ENCODE data around the gene C6orf47. TPM values are rescaled to one million over a fixed set of nuclear protein-coding genes. Genes with fewer than 3 reads are reported as not detected.

C6orf47 gene
- polyA plus RNA-seq, 2 of the 4 experiments (the other 2 are of a cell fraction): 6.0 to 13.6 TPM

DNA sequence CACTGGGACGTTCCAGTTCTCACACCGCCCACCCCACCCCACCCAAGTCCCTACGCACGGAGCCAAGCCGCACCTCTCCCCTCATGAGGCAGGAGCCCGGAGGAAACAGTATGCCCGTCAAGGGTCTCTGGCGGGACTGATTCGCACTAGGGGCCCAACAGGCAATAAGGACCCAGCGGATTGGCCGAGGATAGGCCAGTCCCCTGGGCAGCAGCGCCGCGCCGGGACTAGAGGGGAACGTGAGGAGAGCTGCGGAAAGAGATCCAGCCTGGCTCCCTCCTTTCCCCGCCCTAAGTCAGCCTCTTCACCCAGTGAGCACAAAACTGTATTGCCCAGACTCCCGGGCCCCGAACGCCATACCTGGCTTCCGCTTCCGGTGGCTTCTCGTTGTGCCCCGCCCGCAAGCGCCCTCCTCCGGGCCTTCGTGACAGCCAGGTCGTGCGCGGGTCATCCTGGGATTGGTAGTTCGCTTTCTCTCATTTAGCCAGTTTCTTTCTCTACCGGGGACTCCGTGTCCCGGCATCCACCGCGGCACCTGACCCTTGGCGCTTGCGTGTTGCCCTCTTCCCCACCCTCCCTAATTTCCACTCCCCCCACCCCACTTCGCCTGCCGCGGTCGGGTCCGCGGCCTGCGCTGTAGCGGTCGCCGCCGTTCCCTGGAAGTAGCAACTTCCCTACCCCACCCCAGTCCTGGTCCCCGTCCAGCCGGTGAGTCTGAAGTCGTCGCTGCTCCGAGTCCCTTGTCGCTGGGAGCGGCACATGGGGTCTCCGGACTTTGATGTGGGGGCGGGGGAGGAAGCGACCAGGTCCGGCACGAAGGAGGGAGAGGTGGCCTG is 5.1 kb upstream of the C6orf47 start, which contains the start of gene CSNK2B:
CSNK2B (plus strand) TSS at position 580 of the 836 bp plus-strand sequence. CDS start 752 bp downstream, outside the sequence.
- POLR2A ChIA-PET: interaction anchor here (0.5 to 2.5 kb wide), 5 partner anchors 11 to 162 kb away, joined by 3 to 14 read pairs (median 6); partner anchors contain the start of genes BAG6, HSPA1B and VWA7
- under 1% methylated on average over 25 of the region's 63 CpGs for WGBS (ENCODE audit: missing lambda C conversion rate)
- CTCF ChIA-PET: no interaction called here
- H3K27ac ChIP-seq: peak within 1 kb of the TSS; percentile 90 to 97
- no peaks in the 10 kb centered on the region for H3K9me3 ChIP-seq
- ATAC-seq (peak; percentile 88 to 91), FAIRE-seq (no peak), DNase-seq (ENCODE audit: low read depth in 1 of 2, low spot score in 1 of 2) (peak; percentile 94 to 96)
- H3K4me1 ChIP-seq: peaks cover 24% of the 10 kb centered on the region
- peak within 1 kb of the TSS; percentile 83 for H3K4me3 ChIP-seq
- peak within 1 kb of the TSS; percentile 94 for H3K4me2 ChIP-seq
- TF ChIP-seq ZC3H11A (IDR thresholded peaks at IDR 0.05) (no peak), POLR2A (IDR thresholded peaks at IDR 0.05; ENCODE audit: low read length) (peak; percentile 49), KDM1A (IDR thresholded peaks at IDR 0.05; ENCODE audit: low read depth) (no peak), TP53 (CRISPR knock-in tag; IDR thresholded peaks at IDR 0.05) (no peak), SREBF2 (IDR thresholded peaks at IDR 0.05) (no peak), RFX5 (IDR thresholded peaks at IDR 0.05) (no peak), EHMT2 (IDR thresholded peaks at IDR 0.05; ENCODE audit: low read depth) (no peak), CBX2 (IDR thresholded peaks at IDR 0.05; ENCODE audit: borderline replicate concordance, low read depth) (no peak), FOSL2 (IDR thresholded peaks at IDR 0.05) (no peak), FOSL2 (CRISPR knock-in tag; IDR thresholded peaks at IDR 0.05) (no peak), TFCP2L1 (CRISPR knock-in tag; IDR thresholded peaks at IDR 0.05) (no peak), NFE2L2 (conservative IDR thresholded peaks at IDR 0.05; ENCODE audit: low read length) (no peak), CBX8 (IDR thresholded peaks at IDR 0.05) (no peak), CHD2 (IDR thresholded peaks at IDR 0.05; ENCODE audit: low read length, partially characterized antibody) (no peak), RCOR1 (IDR thresholded peaks at IDR 0.05; ENCODE audit: low read depth, low read length) (no peak), RNF2 (IDR thresholded peaks at IDR 0.05; ENCODE audit: borderline replicate concordance, low read depth) (no peak), FOSB (CRISPR knock-in tag; IDR thresholded peaks at IDR 0.05) (no peak), REST (IDR thresholded peaks at IDR 0.05) (no peak), MAFK (IDR thresholded peaks at IDR 0.05; ENCODE audit: partially characterized antibody) (no peak), GATA3 (IDR thresholded peaks at IDR 0.05; ENCODE audit: borderline replicate concordance) (no peak), RAD21 (conservative IDR thresholded peaks at IDR 0.05 in 1 of 2, IDR thresholded peaks at IDR 0.05 in 1 of 2) (no peak), CEBPB (IDR thresholded peaks at IDR 0.05) (no peak), MAZ (IDR thresholded peaks at IDR 0.05; ENCODE audit: borderline replicate concordance, low read depth, low read length) (no peak), E2F6 (IDR thresholded peaks at IDR 0.05; ENCODE audit: borderline replicate concordance, low read depth) (no peak), HOXB13 (CRISPR knock-in tag; IDR thresholded peaks at IDR 0.05; ENCODE audit: low read depth) (no peak), JUN (IDR thresholded peaks at IDR 0.05) (peak in 1 of 2 experiments; percentile 68; a peak in 3 of 5 replicates), HOXA7 (CRISPR knock-in tag; IDR thresholded peaks at IDR 0.05) (no peak)
- TF ChIP-seq, protein P1, sequence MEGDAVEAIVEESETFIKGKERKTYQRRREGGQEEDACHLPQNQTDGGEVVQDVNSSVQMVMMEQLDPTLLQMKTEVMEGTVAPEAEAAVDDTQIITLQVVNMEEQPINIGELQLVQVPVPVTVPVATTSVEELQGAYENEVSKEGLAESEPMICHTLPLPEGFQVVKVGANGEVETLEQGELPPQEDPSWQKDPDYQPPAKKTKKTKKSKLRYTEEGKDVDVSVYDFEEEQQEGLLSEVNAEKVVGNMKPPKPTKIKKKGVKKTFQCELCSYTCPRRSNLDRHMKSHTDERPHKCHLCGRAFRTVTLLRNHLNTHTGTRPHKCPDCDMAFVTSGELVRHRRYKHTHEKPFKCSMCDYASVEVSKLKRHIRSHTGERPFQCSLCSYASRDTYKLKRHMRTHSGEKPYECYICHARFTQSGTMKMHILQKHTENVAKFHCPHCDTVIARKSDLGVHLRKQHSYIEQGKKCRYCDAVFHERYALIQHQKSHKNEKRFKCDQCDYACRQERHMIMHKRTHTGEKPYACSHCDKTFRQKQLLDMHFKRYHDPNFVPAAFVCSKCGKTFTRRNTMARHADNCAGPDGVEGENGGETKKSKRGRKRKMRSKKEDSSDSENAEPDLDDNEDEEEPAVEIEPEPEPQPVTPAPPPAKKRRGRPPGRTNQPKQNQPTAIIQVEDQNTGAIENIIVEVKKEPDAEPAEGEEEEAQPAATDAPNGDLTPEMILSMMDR (IDR thresholded peaks at IDR 0.05): no peak
- TF ChIP-seq, protein P2, sequence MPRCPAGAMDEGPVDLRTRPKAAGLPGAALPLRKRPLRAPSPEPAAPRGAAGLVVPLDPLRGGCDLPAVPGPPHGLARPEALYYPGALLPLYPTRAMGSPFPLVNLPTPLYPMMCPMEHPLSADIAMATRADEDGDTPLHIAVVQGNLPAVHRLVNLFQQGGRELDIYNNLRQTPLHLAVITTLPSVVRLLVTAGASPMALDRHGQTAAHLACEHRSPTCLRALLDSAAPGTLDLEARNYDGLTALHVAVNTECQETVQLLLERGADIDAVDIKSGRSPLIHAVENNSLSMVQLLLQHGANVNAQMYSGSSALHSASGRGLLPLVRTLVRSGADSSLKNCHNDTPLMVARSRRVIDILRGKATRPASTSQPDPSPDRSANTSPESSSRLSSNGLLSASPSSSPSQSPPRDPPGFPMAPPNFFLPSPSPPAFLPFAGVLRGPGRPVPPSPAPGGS (IDR thresholded peaks at IDR 0.05): 0 out of 3 replicates have a peak, but pooled peaks have one; percentile 41
- TF ChIP-seq, protein P3, sequence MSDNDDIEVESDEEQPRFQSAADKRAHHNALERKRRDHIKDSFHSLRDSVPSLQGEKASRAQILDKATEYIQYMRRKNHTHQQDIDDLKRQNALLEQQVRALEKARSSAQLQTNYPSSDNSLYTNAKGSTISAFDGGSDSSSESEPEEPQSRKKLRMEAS (IDR thresholded peaks at IDR 0.05): peak; percentile 44; the same call in 1 of the 2 replicates
- TF ChIP-seq, protein P4, sequence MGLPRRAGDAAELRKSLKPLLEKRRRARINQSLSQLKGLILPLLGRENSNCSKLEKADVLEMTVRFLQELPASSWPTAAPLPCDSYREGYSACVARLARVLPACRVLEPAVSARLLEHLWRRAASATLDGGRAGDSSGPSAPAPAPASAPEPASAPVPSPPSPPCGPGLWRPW (IDR thresholded peaks at IDR 0.05): no peak
- TF ChIP-seq, protein P5, sequence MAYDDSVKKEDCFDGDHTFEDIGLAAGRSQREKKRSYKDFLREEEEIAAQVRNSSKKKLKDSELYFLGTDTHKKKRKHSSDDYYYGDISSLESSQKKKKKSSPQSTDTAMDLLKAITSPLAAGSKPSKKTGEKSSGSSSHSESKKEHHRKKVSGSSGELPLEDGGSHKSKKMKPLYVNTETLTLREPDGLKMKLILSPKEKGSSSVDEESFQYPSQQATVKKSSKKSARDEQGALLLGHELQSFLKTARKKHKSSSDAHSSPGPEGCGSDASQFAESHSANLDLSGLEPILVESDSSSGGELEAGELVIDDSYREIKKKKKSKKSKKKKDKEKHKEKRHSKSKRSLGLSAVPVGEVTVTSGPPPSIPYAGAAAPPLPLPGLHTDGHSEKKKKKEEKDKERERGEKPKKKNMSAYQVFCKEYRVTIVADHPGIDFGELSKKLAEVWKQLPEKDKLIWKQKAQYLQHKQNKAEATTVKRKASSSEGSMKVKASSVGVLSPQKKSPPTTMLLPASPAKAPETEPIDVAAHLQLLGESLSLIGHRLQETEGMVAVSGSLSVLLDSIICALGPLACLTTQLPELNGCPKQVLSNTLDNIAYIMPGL (CRISPR knock-in tag; IDR thresholded peaks at IDR 0.05; ENCODE audit: borderline replicate concordance): no peak

Data from A549 (cell line).